Body of pancreas (tissue), 4 donors: Measurements from ENCODE around the gene C2CD4C.
"Not testable (repeated sequence)": the region's sequence is repeated elsewhere in the genome, so short reads cannot be mapped to it uniquely, and the experiment has no call there.

Experiments used
- CTCF ChIP-seq, 7 experiments: fragments of 450-650 bp in 4 of 7; fragments of 200-600 bp in 3 of 7; sonication (generic) in 3 of 7; IDR thresholded peaks; one replicate each; pipeline ENCODE4 v1.5.1; 2016 to 2019; ENCODE audit warnings: antibody characterized with exemption in 7 of 7
- POLR2A ChIP-seq, 3 donors: fragments of 450-650 bp; IDR thresholded peaks; one replicate each; pipeline ENCODE4 v1.6.1; 2016; ENCODE audit warnings: antibody characterized with exemption in 3 of 3, mild to moderate bottlenecking in 2 of 3

GRCh38 chr19:355536-355935 lies 53.4 kb downstream of the C2CD4C start:
- TF ChIP-seq CTCF, POLR2A (IDR thresholded peaks at IDR 0.05): not testable (repeated sequence)
